ENCODE results near the gene MIB1. TPM values are rescaled to one million over a fixed set of nuclear protein-coding genes. Genes with fewer than 3 reads are reported as not detected.

The MIB1 gene
- total RNA-seq, 4 donors from 2014 or later = 25.9 to 121 (median 64.1) TPM

GRCh38 chr18:21759836-21760235 is 19.2 kb downstream of the MIB1 start:
- no peak overlapping the region for H3K4me3 ChIP-seq
- TF ChIP-seq, protein P1, sequence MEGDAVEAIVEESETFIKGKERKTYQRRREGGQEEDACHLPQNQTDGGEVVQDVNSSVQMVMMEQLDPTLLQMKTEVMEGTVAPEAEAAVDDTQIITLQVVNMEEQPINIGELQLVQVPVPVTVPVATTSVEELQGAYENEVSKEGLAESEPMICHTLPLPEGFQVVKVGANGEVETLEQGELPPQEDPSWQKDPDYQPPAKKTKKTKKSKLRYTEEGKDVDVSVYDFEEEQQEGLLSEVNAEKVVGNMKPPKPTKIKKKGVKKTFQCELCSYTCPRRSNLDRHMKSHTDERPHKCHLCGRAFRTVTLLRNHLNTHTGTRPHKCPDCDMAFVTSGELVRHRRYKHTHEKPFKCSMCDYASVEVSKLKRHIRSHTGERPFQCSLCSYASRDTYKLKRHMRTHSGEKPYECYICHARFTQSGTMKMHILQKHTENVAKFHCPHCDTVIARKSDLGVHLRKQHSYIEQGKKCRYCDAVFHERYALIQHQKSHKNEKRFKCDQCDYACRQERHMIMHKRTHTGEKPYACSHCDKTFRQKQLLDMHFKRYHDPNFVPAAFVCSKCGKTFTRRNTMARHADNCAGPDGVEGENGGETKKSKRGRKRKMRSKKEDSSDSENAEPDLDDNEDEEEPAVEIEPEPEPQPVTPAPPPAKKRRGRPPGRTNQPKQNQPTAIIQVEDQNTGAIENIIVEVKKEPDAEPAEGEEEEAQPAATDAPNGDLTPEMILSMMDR (IDR thresholded peaks at IDR 0.05) = no peak
- TF ChIP-seq POLR2A (IDR thresholded peaks at IDR 0.05) = no peak
- peaks cover 0 to 6% of the 10 kb centered on the region in 2 donors for H3K4me1 ChIP-seq
- H3K9me3 ChIP-seq = no peaks in the 10 kb centered on the region
- no peak for DNase-seq
- intact Hi-C loops (cut with DNase I; ENCODE audit: low total_unique reads) = no loop called here
- H3K27ac ChIP-seq = no peak overlapping the region
- no peaks in the 10 kb centered on the region for H3K27me3 ChIP-seq
- H3K36me3 ChIP-seq = no peaks in the 10 kb centered on the region

DNA sequence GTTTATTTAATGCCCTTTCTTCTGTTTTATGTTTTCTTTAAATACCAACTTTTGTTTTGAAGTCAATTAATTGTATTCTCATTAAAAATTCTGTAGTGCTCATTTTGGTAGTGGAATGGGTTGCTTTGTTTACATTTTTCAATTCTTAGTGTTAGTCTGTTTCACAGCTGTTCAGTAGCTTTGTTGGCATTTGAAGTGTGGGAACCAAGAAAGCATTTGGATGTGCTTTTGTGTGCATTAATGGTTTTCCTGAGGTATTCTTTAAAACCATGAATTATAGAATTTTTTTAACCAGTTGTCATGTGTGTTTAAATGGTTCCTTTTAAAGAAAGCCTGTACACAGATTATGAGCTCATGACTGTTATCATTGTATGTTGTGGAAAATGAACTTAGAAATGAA is 19.7 kb downstream of the MIB1 start:
- intact Hi-C loops (cut with DNase I; ENCODE audit: low total_unique reads) = no loop called here

DNA sequence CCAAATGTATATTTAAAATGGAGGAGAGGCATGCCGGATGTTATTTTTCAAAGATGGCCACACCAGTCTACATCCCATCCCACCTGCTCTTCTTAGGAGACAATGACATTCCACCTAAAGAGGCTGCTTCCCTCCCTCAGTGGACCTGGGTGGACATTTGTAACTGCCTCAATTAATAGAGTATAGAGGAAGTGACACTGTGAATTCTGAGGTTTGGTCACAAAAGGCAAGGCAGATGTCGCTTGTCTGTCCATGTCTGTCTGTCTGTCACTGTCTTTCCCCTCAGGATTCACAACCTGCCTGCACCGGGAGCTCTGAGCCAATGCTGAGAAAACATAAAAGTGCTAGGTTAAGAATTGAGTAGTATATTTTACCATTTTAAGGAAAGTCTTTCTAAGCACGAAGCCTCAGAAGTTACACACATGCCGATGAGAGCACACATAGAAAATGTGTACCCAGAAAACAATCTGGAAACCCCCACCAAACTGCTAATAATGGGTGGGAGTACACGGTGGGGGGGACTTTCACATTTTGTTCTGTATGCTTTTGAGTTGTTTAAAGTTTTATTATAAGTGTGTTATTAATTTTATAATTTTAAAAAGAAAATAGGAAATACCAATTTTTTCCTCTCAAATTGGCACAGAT is 21.0 kb downstream of the MIB1 start:
- H3K27ac ChIP-seq = no peak overlapping the region
- no peak for TF ChIP-seq POLR2A (IDR thresholded peaks at IDR 0.05)
- TF ChIP-seq, protein P1 (IDR thresholded peaks at IDR 0.05) = no peak
- H3K27me3 ChIP-seq = no peaks in the 10 kb centered on the region
- H3K9me3 ChIP-seq = no peaks in the 10 kb centered on the region
- H3K4me1 ChIP-seq = peaks cover 0 to 6% of the 10 kb centered on the region in 2 donors
- no peaks in the 10 kb centered on the region for H3K36me3 ChIP-seq
- H3K4me3 ChIP-seq = no peak overlapping the region
- intact Hi-C loops (cut with DNase I; ENCODE audit: low total_unique reads) = no loop called here
- no peak for DNase-seq

More for the DNA sequence above, 19.7 kb downstream of the MIB1 start:
- no peak for DNase-seq
- no peaks in the 10 kb centered on the region for H3K27me3 ChIP-seq
- H3K4me3 ChIP-seq = no peak overlapping the region
- TF ChIP-seq, protein P1 (IDR thresholded peaks at IDR 0.05) = no peak
- TF ChIP-seq POLR2A (IDR thresholded peaks at IDR 0.05) = no peak
- H3K4me1 ChIP-seq = peaks cover 0 to 6% of the 10 kb centered on the region in 2 donors
- H3K36me3 ChIP-seq = no peaks in the 10 kb centered on the region
- no peak overlapping the region for H3K27ac ChIP-seq
- H3K9me3 ChIP-seq = no peaks in the 10 kb centered on the region

- H3K27ac ChIP-seq = no peak overlapping the region
- no peaks in the 10 kb centered on the region for H3K27me3 ChIP-seq
- peaks cover 0 to 6% of the 10 kb centered on the region in 2 donors for H3K4me1 ChIP-seq
- H3K4me3 ChIP-seq = no peak overlapping the region
- TF ChIP-seq POLR2A (IDR thresholded peaks at IDR 0.05) = no peak
- TF ChIP-seq, protein P1 (IDR thresholded peaks at IDR 0.05) = no peak
- intact Hi-C loops (cut with DNase I; ENCODE audit: low total_unique reads) = no loop called here
- DNase-seq = no peak
- H3K36me3 ChIP-seq = no peaks in the 10 kb centered on the region
- H3K9me3 ChIP-seq = no peaks in the 10 kb centered on the region
Measured at GRCh38 chr18:21762181-21762772, 21.7 kb downstream of the MIB1 start.

DNA sequence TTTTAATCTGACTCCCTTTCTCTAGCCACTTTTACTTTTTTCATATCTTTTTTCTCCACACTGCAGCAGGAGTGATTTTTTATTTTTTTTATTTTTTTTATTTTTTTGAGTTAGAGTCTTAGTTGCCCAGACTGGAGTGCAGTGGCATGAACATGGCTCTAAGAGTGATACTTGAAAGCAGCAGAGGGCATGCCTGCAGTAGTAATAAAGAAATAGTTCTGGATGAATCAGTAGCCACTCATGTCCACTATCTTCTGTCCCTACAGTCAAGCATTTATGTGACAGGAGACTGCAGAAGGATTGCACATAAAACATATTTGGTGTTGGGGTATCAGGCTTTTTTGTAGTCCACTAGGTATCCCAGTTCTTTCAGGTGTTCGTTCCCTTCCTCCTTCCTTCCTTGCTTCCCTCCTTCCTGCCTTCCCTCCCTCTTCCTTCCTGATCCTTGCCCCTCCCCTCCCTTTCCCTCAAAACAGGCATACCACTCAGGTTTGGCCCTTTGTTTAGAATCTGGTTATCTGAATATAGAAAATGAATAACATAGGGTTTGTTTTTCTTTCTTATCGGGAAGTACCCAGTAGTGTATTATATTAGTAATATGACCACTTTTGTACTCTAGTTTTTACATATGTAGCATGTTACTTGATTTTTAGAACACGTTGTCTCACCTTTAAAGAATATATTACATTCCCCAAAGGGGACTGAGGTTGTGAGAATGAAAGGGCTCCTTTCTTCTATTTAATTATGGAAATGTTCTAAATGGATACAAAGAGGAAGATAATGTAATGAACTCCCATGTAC is 23.5 kb downstream of the MIB1 start:
- intact Hi-C loops (cut with DNase I; ENCODE audit: low total_unique reads) = no loop called here

More for the DNA sequence above, 23.5 kb downstream of the MIB1 start:
- TF ChIP-seq POLR2A (IDR thresholded peaks at IDR 0.05) = no peak
- TF ChIP-seq, protein P1 (IDR thresholded peaks at IDR 0.05) = no peak
- no peaks in the 10 kb centered on the region for H3K36me3 ChIP-seq
- no peak overlapping the region for H3K4me3 ChIP-seq
- no peaks in the 10 kb centered on the region for H3K27me3 ChIP-seq
- no peak overlapping the region for H3K27ac ChIP-seq
- no peaks in the 10 kb centered on the region for H3K9me3 ChIP-seq
- DNase-seq = no peak
- H3K4me1 ChIP-seq = peaks cover 0 to 6% of the 10 kb centered on the region in 2 donors
